GM20000 (cell line): ENCODE measurements around the gene GPR21.

ENCODE experiments used
- DNase-seq: peaks from one replicate; pipeline ENCODE4 v3.0.0; 2012; ENCODE audit warnings: low spot score
- CTCF ChIP-seq: IDR thresholded peaks from 2 replicates; pipeline ENCODE4 v1.5.1; 2012; ENCODE audit warnings: mild to moderate bottlenecking, control low read depth; ENCODE audit errors: extremely low read depth, missing control alignments

GPR21 gene

GRCh38 chr9:123063896-123064295, 30.4 kb downstream of the GPR21 start:
- no peak for TF ChIP-seq CTCF
- no peak for DNase-seq

DNA sequence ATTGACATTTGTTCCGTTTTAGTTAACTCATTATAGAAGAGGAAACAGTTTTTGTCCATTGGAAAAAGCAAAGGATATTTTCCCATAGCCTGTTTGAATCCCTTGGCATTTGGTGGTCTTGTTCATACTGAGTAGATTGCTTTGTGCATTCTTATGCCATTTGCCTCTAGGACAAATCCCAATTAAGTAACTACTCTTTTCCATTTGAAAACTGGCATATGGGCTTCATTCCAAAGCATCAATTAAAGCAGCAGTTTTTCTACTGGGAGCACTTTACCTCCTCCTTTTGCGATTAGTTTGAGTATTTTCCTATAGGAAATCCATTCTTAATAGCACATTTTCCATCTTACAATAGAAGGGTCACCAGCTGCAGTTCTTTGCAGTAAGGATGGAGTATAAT, 31.2 kb downstream of the GPR21 start:
- no peak for TF ChIP-seq CTCF
- DNase-seq: no peak

GRCh38 chr9:123065196-123065595, 31.7 kb downstream of the GPR21 start:
- no peak for DNase-seq
- TF ChIP-seq CTCF: no peak

DNA sequence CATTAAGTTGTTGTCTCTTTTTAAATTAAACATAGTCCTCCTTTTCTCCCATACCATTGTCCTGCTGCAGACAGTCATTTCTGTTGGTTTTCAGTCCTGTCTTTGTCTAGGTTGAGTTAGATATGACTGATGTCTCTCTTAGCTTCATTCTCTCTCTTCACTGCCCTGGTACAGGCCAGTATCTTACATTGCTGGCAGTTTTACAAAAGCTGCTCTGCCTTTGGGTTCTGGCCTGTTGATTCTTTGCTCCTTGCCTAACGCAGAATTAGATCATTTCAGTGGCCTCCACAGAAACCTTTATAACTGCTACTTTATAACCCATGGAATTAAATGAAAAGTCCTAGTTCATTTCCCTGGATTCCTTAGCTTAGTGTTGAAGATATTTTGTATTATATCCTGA, 33.7 kb downstream of the GPR21 start:
- DNase-seq: no peak
- TF ChIP-seq CTCF: no peak

GRCh38 chr9:123069010-123069481, 35.6 kb downstream of the GPR21 start:
- no peak for DNase-seq
- no peak for TF ChIP-seq CTCF

DNA sequence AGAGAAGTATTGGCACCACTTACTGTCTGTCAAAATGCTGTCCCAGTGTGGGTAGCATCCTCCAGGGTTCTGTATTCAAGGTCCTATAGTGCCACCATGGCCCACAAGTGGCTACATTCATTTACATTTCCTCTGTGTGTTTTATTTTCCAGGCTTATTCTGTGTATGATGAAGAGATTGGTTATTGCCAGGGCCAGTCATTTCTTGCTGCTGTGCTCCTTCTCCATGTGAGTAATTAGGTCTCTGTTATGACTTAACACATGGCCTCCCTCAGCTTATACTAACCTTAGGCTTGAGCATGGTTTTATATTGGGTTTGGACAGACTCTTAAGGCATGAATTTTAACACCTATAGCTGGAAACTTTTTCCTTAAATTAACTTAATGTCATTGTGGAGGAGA, 36.7 kb downstream of the GPR21 start:
- TF ChIP-seq CTCF: no peak
- DNase-seq: no peak

- DNase-seq: no peak
- TF ChIP-seq CTCF: no peak
Measured at GRCh38 chr9:123072407-123072995, 39.0 kb downstream of the GPR21 start.
